OCI-LY1 (cell line): Measurements from ENCODE around the gene SPAST.

ENCODE experiments used
- CTCF ChIP-seq: fragments of 200-600 bp; sonication (generic), shearing (Covaris generic); IDR thresholded peaks from 2 replicates; pipeline ENCODE4 v1.5.1; 2017; ENCODE audit warnings: mild to moderate bottlenecking, antibody characterized with exemption, low read length, moderate library complexity, mixed read lengths
- EZH2 ChIP-seq: fragments of 200-600 bp; sonication (generic), shearing (Covaris generic); IDR thresholded peaks from 2 replicates; pipeline ENCODE4 v1.8.0; 2017; ENCODE audit warnings: borderline replicate concordance, mixed run types, mild to moderate bottlenecking, antibody characterized with exemption, low read length, moderate library complexity, mixed read lengths

- TF ChIP-seq CTCF (no peak), EZH2 (no peak)
Measured at GRCh38 chr2:32051836-32052439, 11.4 kb upstream of the SPAST start.
